AG09309 (cell line): ENCODE data around the gene RHBDD2.
"Not testable (repeated sequence)": the region's sequence is repeated elsewhere in the genome, so short reads cannot be mapped to it uniquely, and the experiment has no call there.

ENCODE experiments used
- DNase-seq: peaks from one replicate; pipeline ENCODE4 v3.0.0-alpha.2; 2010; ENCODE audit warnings: low read depth
- H3K4me3 ChIP-seq: 2 replicates; pipeline ENCODE4 v1.5.1; 2011; ENCODE audit warnings: mild to moderate bottlenecking, low read depth, low read length, moderate library complexity; ENCODE audit not compliant: control insufficient read depth
- TF ChIP-seq, protein P1 (sequence below): IDR thresholded peaks from 2 replicates; pipeline ENCODE4 v1.5.1; 2011; ENCODE audit warnings: mild to moderate bottlenecking, low read depth, low read length, inconsistent platforms; ENCODE audit not compliant: insufficient read depth, control insufficient read depth; ENCODE audit errors: missing control alignments

The RHBDD2 gene

DNA sequence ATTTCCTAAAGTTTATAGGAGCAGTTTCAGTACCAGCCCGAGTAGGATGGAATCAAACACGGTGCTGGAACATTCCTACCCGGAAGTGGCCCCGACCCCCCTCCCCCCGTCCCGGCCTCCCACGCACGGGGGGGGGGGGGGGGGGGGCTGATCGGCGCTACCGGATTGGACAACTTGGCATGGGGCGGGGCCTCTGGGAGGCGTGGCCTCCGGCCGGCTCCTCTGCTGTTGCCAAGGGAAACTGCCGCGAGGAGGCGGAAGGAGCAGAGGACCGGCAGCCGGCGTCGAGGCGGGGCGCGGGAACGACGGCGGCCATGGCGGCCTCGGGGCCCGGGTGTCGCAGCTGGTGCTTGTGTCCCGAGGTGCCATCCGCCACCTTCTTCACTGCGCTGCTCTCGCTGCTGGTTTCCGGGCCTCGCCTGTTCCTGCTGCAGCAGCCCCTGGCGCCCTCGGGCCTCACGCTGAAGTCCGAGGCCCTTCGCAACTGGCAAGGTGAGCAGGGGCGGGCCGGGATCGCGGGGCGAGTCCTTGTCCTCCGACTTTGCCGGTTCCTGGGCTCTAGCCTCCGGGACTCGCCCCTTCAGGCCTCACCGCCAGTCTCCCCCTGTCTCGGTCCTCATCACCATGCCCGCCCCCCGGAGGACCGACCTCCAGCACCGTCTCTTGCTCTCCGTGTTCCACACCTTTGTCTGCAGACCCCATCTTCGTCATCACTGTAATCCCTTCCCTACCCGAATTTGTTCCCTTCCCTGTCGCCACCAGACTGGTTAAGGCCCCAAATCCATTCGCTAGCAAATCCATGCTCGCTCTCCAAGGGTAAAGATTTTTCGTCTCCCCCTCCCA lies at the start of gene RHBDD2:
Gene RHBDD2 (plus strand): TSS at position 266 of the 843 bp plus-strand sequence. CDS start 49 bp downstream, at position 315.
- H3K4me3 ChIP-seq, result peak within 1 kb of the TSS; percentile 99
- DNase-seq, result peak; percentile 64
- TF ChIP-seq, protein P1, sequence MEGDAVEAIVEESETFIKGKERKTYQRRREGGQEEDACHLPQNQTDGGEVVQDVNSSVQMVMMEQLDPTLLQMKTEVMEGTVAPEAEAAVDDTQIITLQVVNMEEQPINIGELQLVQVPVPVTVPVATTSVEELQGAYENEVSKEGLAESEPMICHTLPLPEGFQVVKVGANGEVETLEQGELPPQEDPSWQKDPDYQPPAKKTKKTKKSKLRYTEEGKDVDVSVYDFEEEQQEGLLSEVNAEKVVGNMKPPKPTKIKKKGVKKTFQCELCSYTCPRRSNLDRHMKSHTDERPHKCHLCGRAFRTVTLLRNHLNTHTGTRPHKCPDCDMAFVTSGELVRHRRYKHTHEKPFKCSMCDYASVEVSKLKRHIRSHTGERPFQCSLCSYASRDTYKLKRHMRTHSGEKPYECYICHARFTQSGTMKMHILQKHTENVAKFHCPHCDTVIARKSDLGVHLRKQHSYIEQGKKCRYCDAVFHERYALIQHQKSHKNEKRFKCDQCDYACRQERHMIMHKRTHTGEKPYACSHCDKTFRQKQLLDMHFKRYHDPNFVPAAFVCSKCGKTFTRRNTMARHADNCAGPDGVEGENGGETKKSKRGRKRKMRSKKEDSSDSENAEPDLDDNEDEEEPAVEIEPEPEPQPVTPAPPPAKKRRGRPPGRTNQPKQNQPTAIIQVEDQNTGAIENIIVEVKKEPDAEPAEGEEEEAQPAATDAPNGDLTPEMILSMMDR, result no peak

- peak; percentile 8 for DNase-seq
- not testable (repeated sequence) for H3K4me3 ChIP-seq
Observed at GRCh38 chr7:75829656-75830055, 49.2 kb upstream of the RHBDD2 start.

- no peak overlapping the region for H3K4me3 ChIP-seq
- TF ChIP-seq, protein P1, result no peak
- DNase-seq, result no peak
Observed at GRCh38 chr7:75830978-75831377, 47.9 kb upstream of the RHBDD2 start.

GRCh38 chr7:75833662-75834061 lies 45.2 kb upstream of the RHBDD2 start:
- not testable (repeated sequence) for H3K4me3 ChIP-seq, DNase-seq

GRCh38 chr7:75835688-75836285 lies 43.0 kb upstream of the RHBDD2 start:
- no peak for DNase-seq
- no peak overlapping the region for H3K4me3 ChIP-seq
- TF ChIP-seq, protein P1, result no peak

- DNase-seq, result no peak
- H3K4me3 ChIP-seq, result no peak overlapping the region
- TF ChIP-seq, protein P1, result no peak
Observed at GRCh38 chr7:75836798-75837197, 42.0 kb upstream of the RHBDD2 start.

- not testable (repeated sequence) for H3K4me3 ChIP-seq, DNase-seq
Observed at GRCh38 chr7:75838281-75838930, 40.4 kb upstream of the RHBDD2 start.

DNA sequence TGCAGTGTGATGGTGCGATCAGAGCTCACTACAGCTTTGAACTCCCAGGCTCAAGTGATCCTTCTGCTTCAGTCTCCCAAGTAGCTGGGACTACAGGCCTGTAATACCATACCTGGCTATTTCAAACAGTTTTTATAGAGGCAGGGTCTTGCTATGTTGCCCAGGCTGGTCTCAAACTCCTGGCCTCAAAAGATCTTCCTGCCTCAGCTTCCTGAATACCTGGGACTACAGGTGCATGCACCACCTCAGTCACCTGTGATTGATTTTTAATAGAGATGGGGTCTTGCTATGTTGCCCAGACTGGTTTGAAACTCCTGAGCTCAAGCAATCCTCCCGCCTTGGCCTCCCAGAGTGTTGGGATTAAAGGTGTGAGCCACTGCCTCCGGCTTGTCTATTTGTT lies 38.8 kb upstream of the RHBDD2 start:
- no peak for DNase-seq
- TF ChIP-seq, protein P1, result no peak
- no peak overlapping the region for H3K4me3 ChIP-seq
